HCT116 (cell line): ENCODE results near the gene CCDC81.

Experiments
- EZH2 ChIP-seq: fragments of 200-600 bp; sonication (generic); IDR thresholded peaks from 2 replicates; pipeline ENCODE4 v1.6.1; 2017; ENCODE audit warnings: antibody characterized with exemption, mixed run types
- POLR2A ChIP-seq: IDR thresholded peaks from 2 replicates; pipeline ENCODE4 v1.7.0; 2011; ENCODE audit warnings: borderline replicate concordance; ENCODE audit not compliant: insufficient read depth, insufficient read length; ENCODE audit errors: extremely low read depth
- POLR2AphosphoS5 ChIP-seq: IDR thresholded peaks from 2 replicates; pipeline ENCODE4 v1.6.1; 2011; ENCODE audit warnings: mild to moderate bottlenecking, low read depth, low read length, moderate library complexity
- SIN3A ChIP-seq: IDR thresholded peaks from 2 replicates; pipeline ENCODE4 v1.6.1; 2012; ENCODE audit warnings: low read depth
- ZNF274 ChIP-seq: fragments of 200-500 bp; sonication (Bioruptor generic); IDR thresholded peaks from 2 replicates; pipeline ENCODE4 v1.6.1; 2014; ENCODE audit warnings: mild to moderate bottlenecking, low read depth, low read length, inconsistent platforms
- TF ChIP-seq, protein P1 (sequence below), 3 experiments: fragments of 200-600 bp in 1 of 3; sonication (generic) in 1 of 3; IDR thresholded peaks in 2 of 3; conservative IDR thresholded peaks in 1 of 3; 2 replicates each; pipeline ENCODE4 v1.5.1; 2012 to 2017; ENCODE audit warnings: low read depth in 2 of 3, low read length in 2 of 3, antibody characterized with exemption in 1 of 3, borderline replicate concordance in 1 of 3, control low read depth in 1 of 3, mild to moderate bottlenecking in 1 of 3, mixed read lengths in 1 of 3, mixed run types in 1 of 3, moderate library complexity in 1 of 3; ENCODE audit not compliant: insufficient read depth in 1 of 3
- TF ChIP-seq, protein P2 (sequence below): IDR thresholded peaks from 2 replicates; pipeline ENCODE4 v1.6.1; 2012; ENCODE audit warnings: low read depth

DNA sequence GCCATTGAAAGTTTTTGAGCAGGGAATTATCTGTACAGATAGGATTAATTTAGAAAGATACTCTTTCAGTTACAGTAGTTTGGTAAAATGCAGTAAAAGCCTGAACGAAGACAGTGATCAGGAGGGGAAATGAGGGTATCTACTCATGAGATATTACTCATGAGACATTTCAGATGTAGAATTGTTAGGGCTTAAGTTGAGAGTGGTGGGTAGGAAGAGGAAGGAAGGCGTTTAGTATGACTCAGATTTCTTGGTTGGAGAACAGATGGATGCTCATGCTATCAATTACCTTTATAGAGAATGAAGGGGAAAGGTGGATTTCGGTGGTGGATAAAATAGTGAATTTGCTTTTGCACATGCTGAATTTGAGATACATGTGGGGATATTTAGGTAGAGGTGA is 15.8 kb downstream of the CCDC81 start:
- TF ChIP-seq, protein P1, sequence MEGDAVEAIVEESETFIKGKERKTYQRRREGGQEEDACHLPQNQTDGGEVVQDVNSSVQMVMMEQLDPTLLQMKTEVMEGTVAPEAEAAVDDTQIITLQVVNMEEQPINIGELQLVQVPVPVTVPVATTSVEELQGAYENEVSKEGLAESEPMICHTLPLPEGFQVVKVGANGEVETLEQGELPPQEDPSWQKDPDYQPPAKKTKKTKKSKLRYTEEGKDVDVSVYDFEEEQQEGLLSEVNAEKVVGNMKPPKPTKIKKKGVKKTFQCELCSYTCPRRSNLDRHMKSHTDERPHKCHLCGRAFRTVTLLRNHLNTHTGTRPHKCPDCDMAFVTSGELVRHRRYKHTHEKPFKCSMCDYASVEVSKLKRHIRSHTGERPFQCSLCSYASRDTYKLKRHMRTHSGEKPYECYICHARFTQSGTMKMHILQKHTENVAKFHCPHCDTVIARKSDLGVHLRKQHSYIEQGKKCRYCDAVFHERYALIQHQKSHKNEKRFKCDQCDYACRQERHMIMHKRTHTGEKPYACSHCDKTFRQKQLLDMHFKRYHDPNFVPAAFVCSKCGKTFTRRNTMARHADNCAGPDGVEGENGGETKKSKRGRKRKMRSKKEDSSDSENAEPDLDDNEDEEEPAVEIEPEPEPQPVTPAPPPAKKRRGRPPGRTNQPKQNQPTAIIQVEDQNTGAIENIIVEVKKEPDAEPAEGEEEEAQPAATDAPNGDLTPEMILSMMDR (IDR thresholded peaks at IDR 0.05 in 2 of 3, conservative IDR thresholded peaks at IDR 0.05 in 1 of 3; ENCODE audit: borderline replicate concordance in 1 of 3, insufficient read depth in 1 of 3, low read depth in 2 of 3, low read length in 2 of 3): no peak
- TF ChIP-seq EZH2 (no peak), ZNF274 (no peak), POLR2A (no peak), SIN3A (no peak), POLR2AphosphoS5 (no peak)
- TF ChIP-seq, protein P2, sequence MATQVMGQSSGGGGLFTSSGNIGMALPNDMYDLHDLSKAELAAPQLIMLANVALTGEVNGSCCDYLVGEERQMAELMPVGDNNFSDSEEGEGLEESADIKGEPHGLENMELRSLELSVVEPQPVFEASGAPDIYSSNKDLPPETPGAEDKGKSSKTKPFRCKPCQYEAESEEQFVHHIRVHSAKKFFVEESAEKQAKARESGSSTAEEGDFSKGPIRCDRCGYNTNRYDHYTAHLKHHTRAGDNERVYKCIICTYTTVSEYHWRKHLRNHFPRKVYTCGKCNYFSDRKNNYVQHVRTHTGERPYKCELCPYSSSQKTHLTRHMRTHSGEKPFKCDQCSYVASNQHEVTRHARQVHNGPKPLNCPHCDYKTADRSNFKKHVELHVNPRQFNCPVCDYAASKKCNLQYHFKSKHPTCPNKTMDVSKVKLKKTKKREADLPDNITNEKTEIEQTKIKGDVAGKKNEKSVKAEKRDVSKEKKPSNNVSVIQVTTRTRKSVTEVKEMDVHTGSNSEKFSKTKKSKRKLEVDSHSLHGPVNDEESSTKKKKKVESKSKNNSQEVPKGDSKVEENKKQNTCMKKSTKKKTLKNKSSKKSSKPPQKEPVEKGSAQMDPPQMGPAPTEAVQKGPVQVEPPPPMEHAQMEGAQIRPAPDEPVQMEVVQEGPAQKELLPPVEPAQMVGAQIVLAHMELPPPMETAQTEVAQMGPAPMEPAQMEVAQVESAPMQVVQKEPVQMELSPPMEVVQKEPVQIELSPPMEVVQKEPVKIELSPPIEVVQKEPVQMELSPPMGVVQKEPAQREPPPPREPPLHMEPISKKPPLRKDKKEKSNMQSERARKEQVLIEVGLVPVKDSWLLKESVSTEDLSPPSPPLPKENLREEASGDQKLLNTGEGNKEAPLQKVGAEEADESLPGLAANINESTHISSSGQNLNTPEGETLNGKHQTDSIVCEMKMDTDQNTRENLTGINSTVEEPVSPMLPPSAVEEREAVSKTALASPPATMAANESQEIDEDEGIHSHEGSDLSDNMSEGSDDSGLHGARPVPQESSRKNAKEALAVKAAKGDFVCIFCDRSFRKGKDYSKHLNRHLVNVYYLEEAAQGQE: no peak
